Right atrium auricular region (tissue), 2 donors: Measurements from ENCODE around the gene SIRT2. TPM values are rescaled to one million over a fixed set of nuclear protein-coding genes. Genes with fewer than 3 reads are reported as not detected.

ENCODE experiments used
- DNase-seq: peaks from one replicate; pipeline ENCODE4 v3.0.0-alpha.2; 2019; ENCODE audit warnings: low spot score
- H3K27ac ChIP-seq, 2 donors: fragments of 200-600 bp; sonication (generic); 1 replicate in 1 of 2; 2 replicates in 1 of 2; pipeline ENCODE4 v1.5.1; 2016 to 2019
- H3K27me3 ChIP-seq, 2 donors: fragments of 200-600 bp; sonication (generic); one replicate each; pipeline versions ENCODE4 v1.5.1 to v1.6.0; 2017 to 2019
- H3K36me3 ChIP-seq: fragments of 200-600 bp; sonication (generic); one replicate; pipeline ENCODE4 v1.5.1; 2016
- H3K4me1 ChIP-seq, 2 donors: fragments of 200-600 bp; sonication (generic); one replicate each; pipeline versions ENCODE4 v1.5.1 to v1.6.0; 2017 to 2019
- H3K4me3 ChIP-seq, 2 donors: fragments of 200-600 bp; sonication (generic); 1 replicate in 1 of 2; 2 replicates in 1 of 2; pipeline ENCODE4 v1.5.1; 2017 to 2019; ENCODE audit warnings: mild to moderate bottlenecking in 1 of 2, moderate library complexity in 1 of 2
- H3K9me3 ChIP-seq, 2 donors: fragments of 200-600 bp; sonication (generic); one replicate each; pipeline ENCODE4 v1.5.1; 2019
- total RNA-seq, 2 donors: library from RNA; depleted of rRNA; stranded (reverse); fragments of >200 nt; gene quantifications; one replicate each; pipeline ENCODE4 v1.1.0, GENCODE V29; 2016
- TF ChIP-seq, protein P1 (sequence below), 2 donors: fragments of 200-600 bp; sonication (generic); IDR thresholded peaks; one replicate each; pipeline ENCODE4 v1.5.1; 2019; ENCODE audit warnings: antibody characterized with exemption in 2 of 2

Gene SIRT2
- total RNA-seq, 2 donors from 2014 or later: 91.5 to 170 TPM

DNA sequence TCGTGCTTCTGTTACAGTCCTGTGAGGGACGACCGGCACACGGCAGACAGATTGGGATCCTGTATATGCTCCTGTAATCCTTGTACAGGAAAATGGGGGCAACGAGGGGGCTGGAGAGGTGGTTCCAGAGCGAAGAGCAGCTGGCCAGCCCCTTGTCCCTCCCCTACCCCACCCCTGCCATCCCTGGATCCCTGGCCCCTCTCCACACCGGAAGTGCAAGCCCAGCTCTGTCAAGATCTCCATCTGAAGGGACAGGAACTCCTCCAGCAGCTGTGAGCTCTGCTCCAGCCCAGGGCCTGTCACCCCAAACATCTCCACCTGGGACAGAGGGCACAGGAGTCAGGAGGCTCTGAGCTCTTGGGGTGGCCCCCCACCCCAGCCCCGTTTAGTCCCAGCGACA lies 18.1 kb upstream of the SIRT2 start:
- no peaks in the 10 kb centered on the region for H3K4me1 ChIP-seq
- no peaks in the 10 kb centered on the region for H3K27me3 ChIP-seq
- DNase-seq: no peak
- H3K4me3 ChIP-seq: no peak overlapping the region
- H3K36me3 ChIP-seq: no peaks in the 10 kb centered on the region
- TF ChIP-seq, protein P1, sequence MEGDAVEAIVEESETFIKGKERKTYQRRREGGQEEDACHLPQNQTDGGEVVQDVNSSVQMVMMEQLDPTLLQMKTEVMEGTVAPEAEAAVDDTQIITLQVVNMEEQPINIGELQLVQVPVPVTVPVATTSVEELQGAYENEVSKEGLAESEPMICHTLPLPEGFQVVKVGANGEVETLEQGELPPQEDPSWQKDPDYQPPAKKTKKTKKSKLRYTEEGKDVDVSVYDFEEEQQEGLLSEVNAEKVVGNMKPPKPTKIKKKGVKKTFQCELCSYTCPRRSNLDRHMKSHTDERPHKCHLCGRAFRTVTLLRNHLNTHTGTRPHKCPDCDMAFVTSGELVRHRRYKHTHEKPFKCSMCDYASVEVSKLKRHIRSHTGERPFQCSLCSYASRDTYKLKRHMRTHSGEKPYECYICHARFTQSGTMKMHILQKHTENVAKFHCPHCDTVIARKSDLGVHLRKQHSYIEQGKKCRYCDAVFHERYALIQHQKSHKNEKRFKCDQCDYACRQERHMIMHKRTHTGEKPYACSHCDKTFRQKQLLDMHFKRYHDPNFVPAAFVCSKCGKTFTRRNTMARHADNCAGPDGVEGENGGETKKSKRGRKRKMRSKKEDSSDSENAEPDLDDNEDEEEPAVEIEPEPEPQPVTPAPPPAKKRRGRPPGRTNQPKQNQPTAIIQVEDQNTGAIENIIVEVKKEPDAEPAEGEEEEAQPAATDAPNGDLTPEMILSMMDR (IDR thresholded peaks at IDR 0.05): no peak
- H3K27ac ChIP-seq: no peak overlapping the region
- H3K9me3 ChIP-seq: no peaks in the 10 kb centered on the region

DNA sequence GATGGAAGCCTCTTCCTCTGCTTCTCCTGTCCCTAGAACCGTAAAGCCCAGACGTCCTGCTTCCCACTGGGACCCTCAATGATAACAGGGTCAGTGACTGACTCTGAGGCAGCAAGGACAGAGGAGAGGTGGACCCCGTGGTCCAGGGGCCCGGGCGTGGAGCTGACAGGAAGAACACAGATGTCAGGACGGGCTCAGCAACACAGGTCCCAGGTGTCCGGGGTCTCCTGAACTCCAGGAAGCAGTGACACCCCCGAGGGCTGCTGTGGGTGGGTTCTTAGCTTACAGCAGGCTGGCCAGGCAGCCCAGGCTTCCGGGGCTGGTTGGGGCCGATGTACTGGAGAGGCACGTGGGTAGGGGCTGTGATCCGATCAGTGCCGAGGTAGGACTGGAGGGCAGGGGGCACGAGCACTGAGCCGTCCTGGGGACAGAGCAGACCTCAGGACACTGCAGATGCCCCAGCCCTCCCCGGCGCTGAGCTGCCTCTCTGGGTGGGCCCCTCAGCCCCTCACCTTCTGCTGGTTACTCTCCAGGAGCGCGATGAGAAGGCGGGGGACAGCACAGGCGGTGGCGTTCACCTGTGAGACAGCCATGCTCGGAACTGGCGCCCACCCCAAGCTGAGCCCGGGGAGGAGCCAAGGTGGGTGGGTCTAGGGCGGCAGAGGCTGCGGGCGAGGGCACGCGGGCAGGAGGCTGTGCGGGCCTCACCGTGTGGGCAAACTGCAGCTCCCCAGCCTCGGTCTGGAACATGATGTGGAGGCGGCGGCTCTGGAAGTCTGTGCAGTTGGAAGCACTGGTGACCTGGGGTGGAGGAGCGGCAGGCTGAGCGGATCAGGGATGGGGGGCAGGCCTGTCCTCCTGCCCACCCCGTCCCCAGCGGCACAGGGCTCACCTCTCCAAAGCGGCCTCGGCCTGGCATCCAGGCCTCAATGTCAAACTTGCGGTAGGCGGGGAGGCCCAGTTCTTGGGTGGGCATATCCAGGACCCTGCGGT lies 16.2 kb upstream of the SIRT2 start:
- no peak for DNase-seq
- Histone ChIP-seq H3K27me3 (no peaks in the 10 kb centered on the region), H3K4me3 (no peak overlapping the region), H3K27ac (no peak overlapping the region), H3K9me3 (no peaks in the 10 kb centered on the region), H3K36me3 (no peaks in the 10 kb centered on the region), H3K4me1 (peaks cover 0 to 4% of the 10 kb centered on the region in 2 donors)
- TF ChIP-seq, protein P1 (IDR thresholded peaks at IDR 0.05): no peak

DNA sequence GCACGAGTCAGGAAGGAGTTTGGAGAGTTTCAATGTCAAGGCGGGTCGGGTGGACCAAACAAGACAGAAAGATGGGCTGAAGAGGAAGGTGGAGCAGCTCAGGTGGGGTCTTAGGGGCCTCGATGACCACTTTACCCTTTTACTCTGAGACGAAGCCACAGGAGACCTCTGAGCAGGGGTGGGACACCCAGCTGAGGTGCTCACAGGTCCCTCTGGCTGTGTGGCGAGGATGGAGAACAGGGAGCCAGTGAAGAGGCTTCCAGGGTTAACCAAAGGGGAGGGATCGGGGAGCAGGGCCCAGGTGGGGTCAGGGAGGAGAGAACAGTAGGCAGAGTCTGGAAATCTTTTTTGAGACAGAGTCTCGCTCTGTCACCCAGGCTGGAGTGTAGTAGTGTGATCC lies 14.5 kb upstream of the SIRT2 start:
- DNase-seq: no peak
- Histone ChIP-seq H3K27me3 (no peaks in the 10 kb centered on the region), H3K36me3 (no peaks in the 10 kb centered on the region), H3K4me1 (peaks cover 0 to 4% of the 10 kb centered on the region in 2 donors), H3K9me3 (no peaks in the 10 kb centered on the region), H3K4me3 (no peak overlapping the region), H3K27ac (no peak overlapping the region)
- TF ChIP-seq, protein P1 (IDR thresholded peaks at IDR 0.05): no peak

DNA sequence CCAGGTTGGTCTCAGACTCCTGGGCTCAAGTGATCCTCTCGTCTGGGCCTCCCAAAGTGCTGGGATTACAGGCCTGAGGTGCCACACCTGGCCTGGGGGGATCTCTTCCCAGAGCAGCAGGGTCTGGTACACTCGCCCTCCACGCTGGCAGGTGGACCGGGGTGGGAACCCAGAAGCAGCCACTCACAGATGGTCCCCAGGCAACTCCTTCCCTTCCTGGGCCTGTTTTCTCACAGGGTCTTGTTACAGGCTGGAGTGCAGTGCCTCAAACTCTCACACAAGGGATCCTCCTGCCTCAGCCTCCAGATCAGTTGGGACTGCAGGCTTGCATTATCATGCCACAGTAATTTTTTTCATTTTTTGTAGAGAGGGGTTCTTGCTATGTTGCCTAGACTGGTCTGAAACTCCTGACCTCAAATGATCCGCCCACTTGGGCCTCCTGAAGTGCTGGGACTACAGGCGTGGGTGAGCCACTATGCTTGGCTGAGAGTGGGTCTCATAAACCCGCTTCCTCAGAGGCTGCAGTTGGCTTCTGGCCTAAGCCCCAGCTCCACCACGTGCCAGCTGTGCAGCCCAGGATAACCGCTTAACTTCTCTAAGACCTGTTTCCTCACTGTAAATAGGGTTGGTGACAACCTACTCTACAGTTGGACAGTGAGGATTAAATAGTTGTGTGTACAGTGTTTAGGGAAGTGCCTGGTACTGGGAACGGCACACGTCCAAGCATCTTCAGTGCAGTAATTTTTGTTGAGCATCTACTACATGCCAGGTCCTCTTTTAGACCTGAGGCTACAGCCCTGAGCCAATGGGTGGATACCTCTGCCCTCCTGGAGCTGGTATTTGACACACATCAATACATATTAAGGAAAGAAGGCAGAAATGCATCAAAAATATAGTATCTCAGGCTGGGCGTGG lies 13.4 kb upstream of the SIRT2 start:
- Histone ChIP-seq H3K9me3 (no peaks in the 10 kb centered on the region), H3K36me3 (peaks cover 2% of the 10 kb centered on the region), H3K4me3 (no peak overlapping the region), H3K4me1 (peaks cover 0 to 4% of the 10 kb centered on the region in 2 donors), H3K27me3 (no peaks in the 10 kb centered on the region), H3K27ac (no peak overlapping the region)
- TF ChIP-seq, protein P1 (IDR thresholded peaks at IDR 0.05): no peak
- DNase-seq: no peak

DNA sequence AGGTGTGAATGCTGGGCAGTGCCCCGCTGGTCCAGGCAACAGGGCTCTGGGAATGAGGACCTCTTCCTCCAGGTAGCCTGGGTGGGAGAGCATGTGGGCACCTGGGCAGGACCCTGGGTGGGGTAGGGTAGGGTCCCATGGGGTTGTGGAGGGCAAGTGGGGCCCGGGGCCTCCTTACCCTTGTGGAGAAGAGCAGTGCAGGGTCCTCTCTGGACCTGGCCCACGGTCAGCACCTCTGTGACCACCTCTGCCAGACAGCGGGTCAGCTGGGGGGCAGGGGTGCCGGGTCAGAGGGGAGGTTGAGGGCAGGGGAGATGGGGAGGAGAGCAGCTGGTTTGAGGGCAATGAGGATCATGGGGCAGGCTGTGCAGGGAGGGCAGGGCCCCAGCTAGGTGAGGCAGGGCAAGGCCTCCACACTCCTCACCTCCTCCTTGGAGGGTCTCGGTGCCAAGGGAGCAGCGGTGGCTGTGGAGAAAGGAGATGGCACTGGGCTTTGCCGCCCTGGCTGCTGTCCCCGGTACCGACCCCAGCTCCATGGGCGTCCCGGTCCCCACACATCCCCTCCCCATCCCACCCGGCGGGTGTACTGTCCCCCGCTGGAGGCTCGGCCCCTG lies 12.1 kb upstream of the SIRT2 start:
- peaks cover 0 to 4% of the 10 kb centered on the region in 2 donors for H3K4me1 ChIP-seq
- H3K27ac ChIP-seq: no peak overlapping the region
- peaks cover 15% of the 10 kb centered on the region for H3K36me3 ChIP-seq
- no peaks in the 10 kb centered on the region for H3K27me3 ChIP-seq
- TF ChIP-seq, protein P1 (IDR thresholded peaks at IDR 0.05): no peak
- DNase-seq: no peak
- no peak overlapping the region for H3K4me3 ChIP-seq
- no peaks in the 10 kb centered on the region for H3K9me3 ChIP-seq
